K562 (cell line): ENCODE results near the gene HACD1. TPM values are rescaled to one million over a fixed set of nuclear protein-coding genes. Genes with fewer than 3 reads are reported as not detected.
A peak's percentile ranks its signal among the peaks of the same experiment; 100 is the strongest.

ENCODE experiments used
- ATAC-seq: fragments of 200-7000 bp; cut with Tn5 transposase; 3 replicates; pipeline ENCODE4 v1.9.1; 2020; ENCODE audit warnings: moderate library complexity
- BruUV-seq: library from RNA; stranded (reverse); fragments of 400-500 nt; replicated peaks from 2 replicates; lab custom pipeline; 2021; lab: Mats Ljungman, UMichigan
- CTCF ChIA-PET: fragments of 300-600 bp; formaldehyde crosslinking; extraction: SDS; loops from one replicate; lab custom pipeline; 2021; ENCODE audit warnings: low intra/inter-chr PET ratio; lab: Yijun Ruan, JAX
- POLR2A ChIA-PET: fragments of 300-600, 350-650 bp; sonication (Branson Sonifier 250); formaldehyde crosslinking; extraction: SDS; loops from one replicate; lab custom pipeline; 2021; ENCODE audit warnings: antibody characterized with exemption, inconsistent platforms; lab: Yijun Ruan, JAX
- DNase-seq, 4 experiments: peaks; one replicate each; pipeline versions ENCODE4 v3.0.0 to v3.0.0-alpha.2; 2011 to 2018; ENCODE audit warnings: low spot score in 3 of 4, mixed read lengths in 3 of 4; ENCODE audit errors: extremely low read depth in 1 of 4
- FAIRE-seq: peaks from 2 replicates; lab custom pipeline; 2011; peaks lifted over from hg19 to GRCh38; lab: Jason Lieb, UNC
- H2AFZ ChIP-seq: 2 replicates; pipeline ENCODE4 v1.6.0; 2011; ENCODE audit warnings: low read depth, low read length, control low read depth, inconsistent platforms
- H3K27ac ChIP-seq: fragments of 200-600 bp; 3 replicates; pipeline ENCODE4 v1.8.0; 2011; ENCODE audit warnings: low read depth, mild to moderate bottlenecking, control low read depth, inconsistent platforms, low read length, moderate library complexity, mixed read lengths; ENCODE audit errors: extremely low read depth
- H3K27me3 ChIP-seq, 2 experiments: fragments of 300-600 bp in 1 of 2; 2 replicates in 1 of 2; 3 replicates in 1 of 2; pipeline versions ENCODE4 v1.6.0 to v1.8.0; 2011; ENCODE audit warnings: inconsistent platforms in 2 of 2, low read length in 2 of 2, mild to moderate bottlenecking in 1 of 2, mixed read lengths in 1 of 2, moderate library complexity in 1 of 2; ENCODE audit not compliant: control insufficient read depth in 2 of 2, insufficient read depth in 2 of 2
- H3K36me3 ChIP-seq: fragments of 300-600 bp; 3 replicates; pipeline ENCODE4 v1.8.0; 2011; ENCODE audit warnings: mild to moderate bottlenecking, low read length, inconsistent platforms; ENCODE audit not compliant: control insufficient read depth, insufficient read depth
- H3K4me1 ChIP-seq, 2 experiments: fragments of 200-600 bp in 1 of 2; replicated peaks in 1 of 2; 2 replicates in 1 of 2; 3 replicates in 1 of 2; pipeline versions ENCODE4 v1.5.1 to v1.8.0; 2011; ENCODE audit warnings: inconsistent platforms in 2 of 2, low read length in 2 of 2, mild to moderate bottlenecking in 1 of 2, mixed read lengths in 1 of 2, moderate library complexity in 1 of 2; ENCODE audit not compliant: control insufficient read depth in 2 of 2, insufficient read depth in 2 of 2
- H3K4me2 ChIP-seq: 2 replicates; pipeline ENCODE4 v1.6.1; 2011; ENCODE audit warnings: low read length, control low read depth, inconsistent platforms, mixed read lengths; ENCODE audit not compliant: insufficient read depth
- H3K4me3 ChIP-seq: fragments of 200-600 bp; sonication (generic), shearing (Covaris generic); 2 replicates; pipeline ENCODE4 v1.5.1; 2016; ENCODE audit warnings: control low read depth, inconsistent platforms
- H3K79me2 ChIP-seq: fragments of 200-600 bp; 3 replicates; pipeline ENCODE4 v1.8.0; 2011; ENCODE audit warnings: low read length, inconsistent platforms; ENCODE audit not compliant: control insufficient read depth, insufficient read depth
- H3K9ac ChIP-seq, 2 experiments: 2 replicates each; pipeline versions ENCODE4 v1.6.0 to v1.6.1; 2011; ENCODE audit warnings: low read depth in 2 of 2, low read length in 2 of 2, control low read depth in 1 of 2, inconsistent platforms in 1 of 2, mild to moderate bottlenecking in 1 of 2, mixed read lengths in 1 of 2; ENCODE audit not compliant: insufficient read depth in 1 of 2
- H3K9me1 ChIP-seq: one replicate; pipeline ENCODE4 v1.6.0; 2011; ENCODE audit warnings: inconsistent platforms, mild to moderate bottlenecking, low read length, moderate library complexity; ENCODE audit not compliant: control insufficient read depth, insufficient read depth
- H3K9me3 ChIP-seq: replicated peaks from 2 replicates; pipeline ENCODE4 v1.5.1; 2011; ENCODE audit warnings: low read depth, low read length, inconsistent platforms; ENCODE audit not compliant: control insufficient read depth, insufficient read depth
- H4K20me1 ChIP-seq: replicated peaks from 2 replicates; pipeline ENCODE4 v1.6.1; 2011; ENCODE audit warnings: low read length, inconsistent platforms, mixed read lengths; ENCODE audit not compliant: control insufficient read depth, insufficient read depth
- CBFA2T2 ChIP-seq: fragments of 450-650 bp; conservative IDR thresholded peaks from 2 replicates; pipeline ENCODE4 v1.6.1; 2017; ENCODE audit warnings: mild to moderate bottlenecking
- PBX2 ChIP-seq, 2 experiments: IDR thresholded peaks in 1 of 2; conservative IDR thresholded peaks in 1 of 2; 2 replicates each; pipeline ENCODE4 v1.6.1; 2016; ENCODE audit warnings: low read depth in 2 of 2, mild to moderate bottlenecking in 1 of 2, missing compliant biosample characterization in 1 of 2, missing genetic modification characterization in 1 of 2, moderate library complexity in 1 of 2
- TSC22D4 ChIP-seq: fragments of 450-650 bp; IDR thresholded peaks from 2 replicates; pipeline ENCODE4 v1.6.1; 2016; ENCODE audit warnings: missing genetic modification characterization, missing biosample characterization, control low read depth
- WGBS: fragments of 100-300 bp; shearing (Covaris generic); methylation state at CpG from one replicate; pipeline ENCODE4 v1.1.6; 2016; ENCODE audit warnings: low coverage, mixed read lengths; ENCODE audit not compliant: insufficient coverage; ENCODE audit errors: missing lambda C conversion rate; 5-methylcytosine and 5-hydroxymethylcytosine counted together
- in situ Hi-C: fragments of 300-500 bp; cut with MboI; formaldehyde crosslinking; loops from 4 replicates; pipeline ENCODE4 v1.15.0; 2018; ENCODE audit warnings: inconsistent platforms, mixed read lengths
- intact Hi-C: fragments of 100-400 bp; cut with micrococcal nuclease; formaldehyde crosslinking; loops from 2 replicates; pipeline ENCODE4 v1.14.2; 2022
- polyA plus RNA-seq, 8 experiments: library from polyadenylated mRNA; depleted of rRNA in 4 of 8; stranded (reverse) in 5 of 8; unstranded in 3 of 8; fragments of >200 nt; fragmentation: Nextera tagmentation in 2 of 8; fragmentation: Illumina TruSeq in 1 of 8; extraction: Ambion mirVana in 2 of 8; extraction: Trizol in 1 of 8; gene quantifications; 2 replicates each; pipeline versions ENCODE4 v1.2.1 to v1.2.3, GENCODE V29; 2011 to 2014; ENCODE audit warnings: inconsistent platforms in 1 of 8, missing spikeins in 1 of 8
- total RNA-seq, 7 experiments: library from RNA; depleted of rRNA in 6 of 7; stranded (reverse); fragments of >200 nt in 6 of 7; fragmentation: Illumina TruSeq in 2 of 7; extraction: Trizol in 2 of 7; gene quantifications; 2 replicates each; pipeline versions ENCODE4 v1.2.1 to v1.2.3, GENCODE V29; 2011 to 2021; ENCODE audit warnings: low replicate concordance in 1 of 7

HACD1 gene
- total and polyA plus RNA-seq, 9 of the 15 experiments (the other 6 are each of a cell fraction or from before 2014, with no cell fraction given): 0.99 to 4.5 (median 2.4) TPM

GRCh38 chr10:17548770-17549169 lies 68.4 kb downstream of the HACD1 start:
- no peaks in the 10 kb centered on the region for H4K20me1 ChIP-seq
- 33% methylated on average over 3 of the region's 3 CpGs for WGBS
- TF ChIP-seq CBFA2T2 (no peak), PBX2 (CRISPR knock-in tag; IDR thresholded peaks at IDR 0.05; ENCODE audit: low read depth) (no peak), PBX2 (tag; conservative IDR thresholded peaks at IDR 0.05; ENCODE audit: low read depth) (peak; percentile 51), TSC22D4 (tag) (no peak)
- no peak overlapping the region for H3K4me2 ChIP-seq
- no peak overlapping the region for H3K27ac ChIP-seq
- POLR2A ChIA-PET: interaction anchor here (0.7 to 2.4 kb wide), 2 partner anchors 10 to 302 kb away, joined by 3 to 8 read pairs; no protein-coding TSS in a partner anchor
- BruUV-seq: no TSS peak
- in situ Hi-C loops (no loop called here), intact Hi-C loops (no loop called here)
- H2AFZ ChIP-seq: no peak overlapping the region
- ATAC-seq (no peak), FAIRE-seq (no peak), DNase-seq (no peak)
- no peak overlapping the region for H3K4me3 ChIP-seq
- H3K9ac ChIP-seq: no peak overlapping the region
- CTCF ChIA-PET: no interaction called here
- no peaks in the 10 kb centered on the region for H3K36me3 ChIP-seq
- H3K4me1 ChIP-seq: no peaks in the 10 kb centered on the region
- no peaks in the 10 kb centered on the region for H3K9me1 ChIP-seq
- no peaks in the 10 kb centered on the region for H3K9me3 ChIP-seq
- peaks cover 3% of the 10 kb centered on the region; the same call in 2 of the 3 replicates for H3K79me2 ChIP-seq
- H3K27me3 ChIP-seq: no peaks in the 10 kb centered on the region
